HepG2 (cell line): ENCODE measurements around the gene LEPR. TPM values are rescaled to one million over a fixed set of nuclear protein-coding genes. Genes with fewer than 3 reads are reported as not detected.
A peak's percentile ranks its signal among the peaks of the same experiment; 100 is the strongest.

ENCODE experiments used
- BRD4 ChIP-seq: sonication (generic); formaldehyde crosslinking; IDR thresholded peaks from 2 replicates; pipeline ENCODE4 v1.4.0; 2020; ENCODE audit warnings: missing genetic modification reagents
- CAMTA2 ChIP-seq: sonication (generic); formaldehyde crosslinking; IDR thresholded peaks from 2 replicates; pipeline ENCODE4 v1.4.0; 2020; ENCODE audit warnings: mild to moderate bottlenecking, missing genetic modification reagents, borderline replicate concordance
- DBP ChIP-seq: sonication (generic); formaldehyde crosslinking; IDR thresholded peaks from 2 replicates; pipeline ENCODE4 v1.4.0; 2020; ENCODE audit warnings: missing genetic modification reagents; ENCODE audit errors: not compliant biosample characterization
- DDIT3 ChIP-seq: sonication (generic); formaldehyde crosslinking; IDR thresholded peaks from 2 replicates; pipeline ENCODE4 v1.4.0; 2020; ENCODE audit warnings: mild to moderate bottlenecking, missing genetic modification reagents
- FOSL1 ChIP-seq: sonication (generic); formaldehyde crosslinking; IDR thresholded peaks from 2 replicates; pipeline ENCODE4 v1.9.0; 2021; ENCODE audit warnings: missing genetic modification reagents, borderline replicate concordance
- FOXA3 ChIP-seq: IDR thresholded peaks from 2 replicates; pipeline ENCODE4 v1.6.1; 2016; ENCODE audit warnings: missing genetic modification reagents, missing compliant biosample characterization
- GATA4 ChIP-seq: sonication (generic); IDR thresholded peaks from 2 replicates; pipeline ENCODE4 v1.6.1; 2016; ENCODE audit warnings: antibody characterized with exemption, low read depth, borderline replicate concordance
- KLF15 ChIP-seq: sonication (generic); formaldehyde crosslinking; IDR thresholded peaks from 2 replicates; pipeline ENCODE4 v1.8.1; 2023; ENCODE audit warnings: borderline replicate concordance, mild to moderate bottlenecking, inconsistent platforms, missing genetic modification reagents, mixed read lengths
- MEF2D ChIP-seq: sonication (generic); formaldehyde crosslinking; IDR thresholded peaks from 2 replicates; pipeline ENCODE4 v1.5.1; 2020; ENCODE audit warnings: mild to moderate bottlenecking, missing genetic modification reagents
- MXD1 ChIP-seq: sonication (generic); formaldehyde crosslinking; IDR thresholded peaks from 2 replicates; pipeline ENCODE4 v1.4.0; 2020; ENCODE audit warnings: mild to moderate bottlenecking, missing genetic modification reagents
- NCOA1 ChIP-seq: sonication (generic); formaldehyde crosslinking; IDR thresholded peaks from 2 replicates; pipeline ENCODE4 v1.9.0; 2021; ENCODE audit warnings: missing genetic modification reagents
- NFE2 ChIP-seq: sonication (generic); formaldehyde crosslinking; IDR thresholded peaks from 2 replicates; pipeline ENCODE4 v1.4.0; 2020; ENCODE audit warnings: missing genetic modification reagents
- PBX3 ChIP-seq: sonication (generic); formaldehyde crosslinking; IDR thresholded peaks from 2 replicates; pipeline ENCODE4 v1.8.1; 2023; ENCODE audit warnings: missing genetic modification reagents, inconsistent platforms, borderline replicate concordance
- RBM39 ChIP-seq: fragments of 200-400 bp; formaldehyde crosslinking; IDR thresholded peaks from one replicate; pipeline ENCODE4 v1.6.1; 2018; ENCODE audit warnings: antibody characterized with exemption, mild to moderate bottlenecking, low read depth, low read length; ENCODE audit not compliant: poor library complexity, severe bottlenecking
- RNF2 ChIP-seq: fragments of 450-650 bp; conservative IDR thresholded peaks from 2 replicates; pipeline ENCODE4 v1.6.1; 2016; ENCODE audit warnings: low read depth
- ZBTB20 ChIP-seq: sonication (generic); formaldehyde crosslinking; IDR thresholded peaks from 2 replicates; pipeline ENCODE4 v1.8.1; 2023; ENCODE audit warnings: missing genetic modification reagents, low read depth, mild to moderate bottlenecking, borderline replicate concordance
- ZC3H4 ChIP-seq: sonication (generic); formaldehyde crosslinking; IDR thresholded peaks from 2 replicates; pipeline ENCODE4 v1.4.0; 2020; ENCODE audit warnings: missing genetic modification reagents, borderline replicate concordance
- ZKSCAN8 ChIP-seq: IDR thresholded peaks from 2 replicates; pipeline ENCODE4 v1.6.1; 2016; ENCODE audit warnings: borderline replicate concordance, missing genetic modification reagents, missing compliant biosample characterization
- ZNF292 ChIP-seq: sonication (generic); formaldehyde crosslinking; IDR thresholded peaks from 2 replicates; pipeline ENCODE4 v1.8.1; 2022; ENCODE audit warnings: mild to moderate bottlenecking, low read depth, missing genetic modification reagents, borderline replicate concordance
- ZNF382 ChIP-seq: sonication (generic); formaldehyde crosslinking; IDR thresholded peaks from 2 replicates; pipeline ENCODE4 v1.5.0; 2020; ENCODE audit warnings: missing genetic modification reagents, mild to moderate bottlenecking, borderline replicate concordance
- ZNF570 ChIP-seq: sonication (generic); formaldehyde crosslinking; IDR thresholded peaks from 2 replicates; pipeline ENCODE4 v1.4.0; 2020; ENCODE audit warnings: mild to moderate bottlenecking, missing genetic modification reagents, borderline replicate concordance
- ZNF678 ChIP-seq: sonication (generic); formaldehyde crosslinking; IDR thresholded peaks from 2 replicates; pipeline ENCODE4 v1.4.0; 2020; ENCODE audit warnings: mild to moderate bottlenecking, missing genetic modification reagents
- polyA plus RNA-seq, 8 experiments: library from polyadenylated mRNA; depleted of rRNA in 3 of 8; stranded (reverse) in 7 of 8; unstranded in 1 of 8; fragments of >200 nt; fragmentation: Illumina TruSeq in 4 of 8; extraction: Trizol in 4 of 8; gene quantifications; 2 replicates each; pipeline versions ENCODE4 v1.2.1 to v1.2.3, GENCODE V29; 2011 to 2016; ENCODE audit warnings: low read depth in 4 of 8, missing spikeins in 1 of 8, mixed read lengths in 1 of 8; ENCODE audit not compliant: insufficient read depth in 1 of 8
- total RNA-seq, 5 experiments: library from RNA; depleted of rRNA; stranded (reverse); fragments of >200 nt; fragmentation: Illumina TruSeq; extraction: Trizol; gene quantifications; 2 replicates each; pipeline ENCODE4 v1.2.3, GENCODE V29; 2016; ENCODE audit warnings: low read depth in 1 of 5
- TF ChIP-seq, protein P1 (sequence below), 2 experiments: fragments of 450-650 bp in 1 of 2; sonication (generic) in 1 of 2; formaldehyde crosslinking; IDR thresholded peaks; 2 replicates each; pipeline versions ENCODE4 v1.5.0 to v1.8.0; 2020 to 2022; ENCODE audit warnings: mild to moderate bottlenecking in 1 of 2, missing genetic modification reagents in 1 of 2
- TF ChIP-seq, protein P2 (sequence below): sonication (generic); formaldehyde crosslinking; IDR thresholded peaks from 2 replicates; pipeline ENCODE4 v1.5.0; 2020; ENCODE audit warnings: missing genetic modification reagents, mild to moderate bottlenecking, borderline replicate concordance

LEPR gene
- total and polyA plus RNA-seq, 2 of the 13 experiments (the other 11 are each of a cell fraction or from before 2014, with no cell fraction given): 0.60 to 1.7 TPM

GRCh38 chr1:65419681-65420589, 533 bp upstream of the LEPR start (continued):
- peak; percentile 49; the same call in 1 of the 2 replicates for TF ChIP-seq GATA4
- peak; percentile 54; the same call in 1 of the 2 replicates for TF ChIP-seq ZNF292 (CRISPR knock-in tag)
- no peak for TF ChIP-seq PBX3
- TF ChIP-seq RBM39: no peak
- TF ChIP-seq DBP (CRISPR knock-in tag): no peak
- 0 out of 2 replicates have a peak, but pooled peaks have one; percentile 46 for TF ChIP-seq ZBTB20 (CRISPR knock-in tag)
- TF ChIP-seq FOSL1 (CRISPR knock-in tag): no peak
- TF ChIP-seq NCOA1: no peak
- TF ChIP-seq, protein P1, sequence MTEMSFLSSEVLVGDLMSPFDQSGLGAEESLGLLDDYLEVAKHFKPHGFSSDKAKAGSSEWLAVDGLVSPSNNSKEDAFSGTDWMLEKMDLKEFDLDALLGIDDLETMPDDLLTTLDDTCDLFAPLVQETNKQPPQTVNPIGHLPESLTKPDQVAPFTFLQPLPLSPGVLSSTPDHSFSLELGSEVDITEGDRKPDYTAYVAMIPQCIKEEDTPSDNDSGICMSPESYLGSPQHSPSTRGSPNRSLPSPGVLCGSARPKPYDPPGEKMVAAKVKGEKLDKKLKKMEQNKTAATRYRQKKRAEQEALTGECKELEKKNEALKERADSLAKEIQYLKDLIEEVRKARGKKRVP (CRISPR knock-in tag; IDR thresholded peaks at IDR 0.05): no peak
- no peak for TF ChIP-seq MEF2D
- TF ChIP-seq ZNF570: no peak
- no peak for TF ChIP-seq CAMTA2 (CRISPR knock-in tag)
- no peak for TF ChIP-seq FOXA3 (CRISPR knock-in tag)
- no peak for TF ChIP-seq ZNF382 (CRISPR knock-in tag)
- TF ChIP-seq RNF2: no peak
- TF ChIP-seq ZKSCAN8: no peak
- TF ChIP-seq DDIT3 (CRISPR knock-in tag): no peak
- no peak for TF ChIP-seq KLF15 (CRISPR knock-in tag)
- no peak for TF ChIP-seq ZC3H4 (CRISPR knock-in tag)
- TF ChIP-seq, protein P2, sequence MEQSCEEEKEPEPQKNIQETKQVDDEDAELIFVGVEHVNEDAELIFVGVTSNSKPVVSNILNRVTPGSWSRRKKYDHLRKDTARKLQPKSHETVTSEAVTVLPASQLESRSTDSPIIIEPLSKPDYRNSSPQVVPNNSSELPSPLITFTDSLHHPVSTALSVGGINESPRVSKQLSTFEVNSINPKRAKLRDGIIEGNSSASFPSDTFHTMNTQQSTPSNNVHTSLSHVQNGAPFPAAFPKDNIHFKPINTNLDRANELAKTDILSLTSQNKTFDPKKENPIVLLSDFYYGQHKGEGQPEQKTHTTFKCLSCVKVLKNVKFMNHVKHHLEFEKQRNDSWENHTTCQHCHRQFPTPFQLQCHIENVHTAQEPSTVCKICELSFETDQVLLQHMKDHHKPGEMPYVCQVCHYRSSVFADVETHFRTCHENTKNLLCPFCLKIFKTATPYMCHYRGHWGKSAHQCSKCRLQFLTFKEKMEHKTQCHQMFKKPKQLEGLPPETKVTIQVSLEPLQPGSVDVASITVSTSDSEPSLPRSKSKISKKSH (CRISPR knock-in tag): peak; percentile 83; the same call in 1 of the 2 replicates
- no peak for TF ChIP-seq NFE2 (CRISPR knock-in tag)
- no peak for TF ChIP-seq BRD4
- TF ChIP-seq ZNF678 (CRISPR knock-in tag): no peak
- TF ChIP-seq MXD1: no peak
